Keratinocyte (primary cell): Measurements from ENCODE around the gene OR56A3. TPM values are rescaled to one million over a fixed set of nuclear protein-coding genes. Genes with fewer than 3 reads are reported as not detected.

Experiments
- DNase-seq: peaks from one replicate; pipeline ENCODE4 v3.0.0-alpha.2; 2011; ENCODE audit warnings: low read depth, missing footprints, low spot score
- FAIRE-seq: peaks from 2 replicates; lab custom pipeline; 2011; peaks lifted over from hg19 to GRCh38; lab: Jason Lieb, UNC
- H2AFZ ChIP-seq: 2 replicates; pipeline ENCODE4 v1.6.0; 2012; ENCODE audit warnings: low read length, control low read depth, inconsistent platforms; ENCODE audit not compliant: control insufficient read depth
- H3K27ac ChIP-seq: 2 replicates; pipeline ENCODE4 v1.5.1; 2011; ENCODE audit warnings: low read length; ENCODE audit not compliant: control insufficient read depth, insufficient read depth
- H3K27me3 ChIP-seq: 3 replicates; pipeline ENCODE4 v1.6.0; 2011; ENCODE audit warnings: low read length; ENCODE audit not compliant: control insufficient read depth, insufficient read depth; ENCODE audit errors: extremely low read depth
- H3K36me3 ChIP-seq, 2 experiments: 2 replicates in 1 of 2; 3 replicates in 1 of 2; pipeline ENCODE4 v1.5.1; 2011; ENCODE audit warnings: low read length in 2 of 2, mild to moderate bottlenecking in 1 of 2; ENCODE audit not compliant: control insufficient read depth in 2 of 2, insufficient read depth in 2 of 2; ENCODE audit errors: extremely low read depth in 1 of 2
- H3K4me1 ChIP-seq: 3 replicates; pipeline ENCODE4 v1.5.1; 2011; ENCODE audit warnings: low read length; ENCODE audit not compliant: control insufficient read depth, insufficient read depth; ENCODE audit errors: extremely low read depth
- H3K4me2 ChIP-seq: 3 replicates; pipeline ENCODE4 v1.6.0; 2011; ENCODE audit warnings: low read depth, low read length; ENCODE audit not compliant: control insufficient read depth, insufficient read depth; ENCODE audit errors: extremely low read depth
- H3K4me3 ChIP-seq, 3 experiments: fragments of 200-600 bp in 1 of 3; sonication (generic) in 1 of 3; 2 replicates in 2 of 3; 3 replicates in 1 of 3; pipeline ENCODE4 v1.5.1; 2011 to 2016; ENCODE audit warnings: low read length in 3 of 3, mild to moderate bottlenecking in 3 of 3, control low read depth in 2 of 3, inconsistent platforms in 1 of 3, low read depth in 1 of 3, mixed read lengths in 1 of 3, mixed run types in 1 of 3, moderate library complexity in 1 of 3; ENCODE audit not compliant: control insufficient read depth in 2 of 3, insufficient read depth in 2 of 3; ENCODE audit errors: extremely low read depth in 1 of 3
- H3K79me2 ChIP-seq: 2 replicates; pipeline ENCODE4 v1.6.0; 2012; ENCODE audit warnings: low read length; ENCODE audit not compliant: control insufficient read depth, insufficient read depth
- H3K9ac ChIP-seq: 3 replicates; pipeline ENCODE4 v1.6.0; 2011; ENCODE audit warnings: low read length; ENCODE audit not compliant: control insufficient read depth, insufficient read depth; ENCODE audit errors: extremely low read depth
- H3K9me1 ChIP-seq: 3 replicates; pipeline ENCODE4 v1.6.0; 2011; ENCODE audit warnings: low read length; ENCODE audit not compliant: control insufficient read depth, insufficient read depth; ENCODE audit errors: extremely low read depth
- H3K9me3 ChIP-seq: 2 replicates; pipeline ENCODE4 v1.5.1; 2012; ENCODE audit warnings: low read depth, low read length; ENCODE audit not compliant: control insufficient read depth
- H4K20me1 ChIP-seq: 3 replicates; pipeline ENCODE4 v1.6.0; 2011; ENCODE audit warnings: low read length; ENCODE audit not compliant: control insufficient read depth, insufficient read depth; ENCODE audit errors: extremely low read depth
- EZH2 ChIP-seq: IDR thresholded peaks from one replicate; pipeline ENCODE4 v1.6.1; 2012; ENCODE audit warnings: inconsistent platforms, mild to moderate bottlenecking, low read length, moderate library complexity
- dilution Hi-C: fragments of 300-500 bp; cut with MboI; formaldehyde crosslinking; loops from one replicate; pipeline ENCODE4 v1.7.0; 2020; ENCODE audit warnings: low sequenced_read_pairs; ENCODE audit not compliant: extremely low pct_ligation_motif_present
- polyA plus RNA-seq, 5 experiments: library from polyadenylated mRNA; depleted of rRNA in 3 of 5; stranded (reverse) in 3 of 5; stranded (forward) in 1 of 5; unstranded in 1 of 5; fragments of >200 nt; gene quantifications; 1 replicate in 1 of 5; 2 replicates in 3 of 5; 3 replicates in 1 of 5; pipeline versions ENCODE4 v1.2.1 to v1.2.3, GENCODE V29; 2011 to 2012; ENCODE audit warnings: missing spikeins in 2 of 5, low read depth in 1 of 5, low replicate concordance in 1 of 5
- TF ChIP-seq, protein P1 (sequence below), 3 experiments: IDR thresholded peaks in 1 of 3; conservative IDR thresholded peaks in 1 of 3; optimal IDR thresholded peaks in 1 of 3; 2 replicates in 2 of 3; 3 replicates in 1 of 3; pipeline versions ENCODE3 to v1.5.1; 2011; ENCODE audit warnings: low read length in 3 of 3, mild to moderate bottlenecking in 3 of 3, moderate library complexity in 2 of 3, control low read depth in 1 of 3, inconsistent platforms in 1 of 3; ENCODE audit not compliant: insufficient read depth in 2 of 3; ENCODE audit errors: extremely low read depth in 1 of 3

OR56A3 gene
- polyA plus RNA-seq, 1 donor (not counting 4 experiments of a cell fraction or from before 2014, with no cell fraction given): not detected

DNA sequence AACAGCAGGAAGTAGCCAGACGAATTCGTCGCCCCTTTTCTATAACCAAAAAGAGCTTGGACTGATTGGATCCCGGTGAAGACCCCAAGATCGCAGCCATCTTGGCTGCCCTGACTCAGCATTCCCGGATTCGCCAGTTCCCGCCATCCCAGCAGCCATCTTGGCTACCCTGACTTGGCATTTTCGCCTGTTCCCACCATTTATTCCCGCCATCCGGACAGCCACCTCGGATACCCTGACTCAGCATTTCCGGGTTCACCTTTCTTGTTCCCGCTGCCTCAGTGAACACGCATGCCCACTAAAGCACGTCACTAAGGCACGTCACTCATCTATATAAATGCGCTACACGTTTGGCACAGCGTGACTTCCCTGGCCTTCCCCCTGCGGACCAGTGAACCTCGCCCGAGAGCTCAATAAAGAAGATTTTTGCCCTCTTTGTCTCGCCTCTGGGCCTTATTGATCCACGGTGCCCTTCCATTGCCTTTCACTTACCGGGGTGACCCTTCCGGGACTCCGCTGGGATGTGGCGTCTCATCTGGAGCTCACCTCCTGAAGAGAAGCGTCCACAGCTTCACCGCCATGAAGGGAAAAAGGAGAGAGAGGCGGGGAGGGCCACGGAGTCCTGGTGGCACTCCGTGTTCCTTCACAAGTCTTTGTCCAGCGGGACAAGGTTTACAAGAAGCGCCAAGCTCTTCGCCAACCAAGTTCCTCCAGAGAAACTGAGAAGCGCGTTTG lies 4.0 kb upstream of the OR56A3 start:
- no peaks in the 10 kb centered on the region for H3K79me2 ChIP-seq
- DNase-seq: no peak
- H4K20me1 ChIP-seq: no peaks in the 10 kb centered on the region
- no peaks in the 10 kb centered on the region for H3K36me3 ChIP-seq
- H3K27ac ChIP-seq: no peak overlapping the region
- no peaks in the 10 kb centered on the region for H3K9me1 ChIP-seq
- H2AFZ ChIP-seq: no peak overlapping the region
- no peaks in the 10 kb centered on the region for H3K27me3 ChIP-seq
- no peak overlapping the region for H3K4me2 ChIP-seq
- H3K9me3 ChIP-seq: no peaks in the 10 kb centered on the region
- no peak for TF ChIP-seq EZH2
- TF ChIP-seq, protein P1, sequence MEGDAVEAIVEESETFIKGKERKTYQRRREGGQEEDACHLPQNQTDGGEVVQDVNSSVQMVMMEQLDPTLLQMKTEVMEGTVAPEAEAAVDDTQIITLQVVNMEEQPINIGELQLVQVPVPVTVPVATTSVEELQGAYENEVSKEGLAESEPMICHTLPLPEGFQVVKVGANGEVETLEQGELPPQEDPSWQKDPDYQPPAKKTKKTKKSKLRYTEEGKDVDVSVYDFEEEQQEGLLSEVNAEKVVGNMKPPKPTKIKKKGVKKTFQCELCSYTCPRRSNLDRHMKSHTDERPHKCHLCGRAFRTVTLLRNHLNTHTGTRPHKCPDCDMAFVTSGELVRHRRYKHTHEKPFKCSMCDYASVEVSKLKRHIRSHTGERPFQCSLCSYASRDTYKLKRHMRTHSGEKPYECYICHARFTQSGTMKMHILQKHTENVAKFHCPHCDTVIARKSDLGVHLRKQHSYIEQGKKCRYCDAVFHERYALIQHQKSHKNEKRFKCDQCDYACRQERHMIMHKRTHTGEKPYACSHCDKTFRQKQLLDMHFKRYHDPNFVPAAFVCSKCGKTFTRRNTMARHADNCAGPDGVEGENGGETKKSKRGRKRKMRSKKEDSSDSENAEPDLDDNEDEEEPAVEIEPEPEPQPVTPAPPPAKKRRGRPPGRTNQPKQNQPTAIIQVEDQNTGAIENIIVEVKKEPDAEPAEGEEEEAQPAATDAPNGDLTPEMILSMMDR (optimal IDR thresholded peaks at IDR 0.05 in 1 of 3, IDR thresholded peaks at IDR 0.05 in 1 of 3, conservative IDR thresholded peaks at IDR 0.05 in 1 of 3; ENCODE audit: extremely low read depth in 1 of 3, insufficient read depth in 2 of 3, low read length in 3 of 3): no peak
- H3K4me3 ChIP-seq: no peak overlapping the region
- dilution Hi-C loops: no loop called here
- H3K9ac ChIP-seq: no peak overlapping the region
- H3K4me1 ChIP-seq: no peaks in the 10 kb centered on the region
- FAIRE-seq: no peak

DNA sequence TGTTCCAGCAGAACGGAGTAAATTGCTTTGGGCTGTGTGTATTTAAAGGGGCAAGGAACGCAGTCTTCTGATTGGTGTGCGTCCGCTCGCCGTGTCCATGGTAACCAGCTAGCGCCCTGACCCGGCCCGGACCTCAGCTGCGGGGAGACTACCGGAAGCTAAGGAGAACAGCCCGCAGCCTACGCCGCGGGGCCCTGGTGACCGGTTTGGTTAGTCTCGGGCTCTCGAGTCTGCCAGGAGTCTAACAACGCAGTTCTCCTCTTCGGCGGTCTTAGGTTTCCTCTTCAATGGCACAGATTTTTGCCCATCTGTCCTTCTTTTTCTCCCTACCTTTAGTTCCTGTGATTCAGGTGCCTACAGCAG lies 3.5 kb upstream of the OR56A3 start:
- no peaks in the 10 kb centered on the region for H3K9me1 ChIP-seq
- no peak overlapping the region for H3K27ac ChIP-seq
- dilution Hi-C loops: no loop called here
- no peaks in the 10 kb centered on the region for H3K27me3 ChIP-seq
- no peak overlapping the region for H2AFZ ChIP-seq
- H3K9ac ChIP-seq: no peak overlapping the region
- H4K20me1 ChIP-seq: no peaks in the 10 kb centered on the region
- no peak for FAIRE-seq
- no peak overlapping the region for H3K4me2 ChIP-seq
- H3K4me3 ChIP-seq: no peak overlapping the region
- no peaks in the 10 kb centered on the region for H3K79me2 ChIP-seq
- H3K36me3 ChIP-seq: no peaks in the 10 kb centered on the region
- DNase-seq: no peak
- H3K4me1 ChIP-seq: no peaks in the 10 kb centered on the region
- no peaks in the 10 kb centered on the region for H3K9me3 ChIP-seq
- TF ChIP-seq EZH2: no peak
- TF ChIP-seq, protein P1 (optimal IDR thresholded peaks at IDR 0.05 in 1 of 3, IDR thresholded peaks at IDR 0.05 in 1 of 3, conservative IDR thresholded peaks at IDR 0.05 in 1 of 3; ENCODE audit: extremely low read depth in 1 of 3, insufficient read depth in 2 of 3, low read length in 3 of 3): no peak
